GM21367 (cell line): ENCODE results near the gene FOS.
"Not testable (repeated sequence)": the region's sequence is repeated elsewhere in the genome, so short reads cannot be mapped to it uniquely, and the experiment has no call there.

ENCODE experiments used
- ATAC-seq: cut with Tn5 transposase; IDR thresholded peaks from one replicate; pipeline ENCODE4 v1.9.1; 2021; ENCODE audit not compliant: unreplicated experiment

The FOS gene

DNA sequence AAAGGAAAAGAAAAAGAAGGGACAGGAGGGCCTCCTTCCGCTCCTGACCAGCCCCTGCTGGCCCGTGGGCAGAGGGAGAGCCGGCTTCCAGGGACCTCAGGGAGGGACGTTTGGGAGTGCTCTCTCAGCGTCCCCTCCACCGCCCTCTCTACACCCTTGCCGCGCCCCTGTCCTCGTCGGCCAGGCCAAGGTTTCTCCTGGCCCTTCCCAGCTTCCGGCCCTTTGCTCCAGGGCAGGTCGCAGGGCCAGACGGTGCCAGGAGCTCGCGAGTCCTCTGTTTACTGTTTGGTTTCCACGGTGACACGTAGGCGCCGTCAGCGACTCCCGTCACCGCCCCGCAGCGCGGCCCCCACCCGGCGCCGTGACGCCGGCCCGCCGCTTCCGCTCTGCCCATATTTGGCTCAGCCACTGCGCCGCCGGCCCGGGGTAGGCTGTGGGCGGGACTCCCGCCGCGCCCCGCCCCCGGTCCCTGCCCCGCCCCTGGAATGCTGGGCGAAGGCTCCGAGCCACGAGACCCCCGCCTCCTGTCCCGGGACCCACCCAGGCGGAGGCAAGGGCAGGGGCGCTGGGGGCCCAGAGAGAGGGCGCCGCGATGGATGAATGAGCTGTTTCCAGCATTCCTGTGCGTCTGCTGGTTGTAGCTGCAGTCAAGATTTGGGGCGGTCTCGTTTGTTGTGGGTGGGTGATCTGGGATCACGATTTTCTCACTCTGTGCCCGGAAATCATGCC is 15.5 kb downstream of the FOS start:
- peak; percentile 86 for ATAC-seq

DNA sequence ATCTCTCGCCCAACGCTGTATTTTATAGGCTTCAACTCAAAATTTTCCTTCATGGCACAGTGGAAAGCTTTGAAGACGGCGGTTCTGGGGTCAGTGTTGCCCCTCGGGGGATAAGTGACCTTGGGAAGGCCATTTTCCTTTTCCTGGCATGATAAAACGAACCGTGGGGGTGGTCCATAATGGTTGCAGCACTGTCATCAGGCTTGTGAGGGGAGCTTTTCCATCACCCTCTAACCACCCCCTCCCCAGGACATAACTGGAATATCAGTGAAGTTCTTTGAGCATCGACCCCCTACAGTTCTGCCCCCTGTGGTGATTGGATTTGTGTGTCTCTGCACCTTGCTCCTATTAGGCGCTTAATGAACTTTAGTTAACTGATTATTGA is 16.0 kb downstream of the FOS start:
- ATAC-seq: no peak

DNA sequence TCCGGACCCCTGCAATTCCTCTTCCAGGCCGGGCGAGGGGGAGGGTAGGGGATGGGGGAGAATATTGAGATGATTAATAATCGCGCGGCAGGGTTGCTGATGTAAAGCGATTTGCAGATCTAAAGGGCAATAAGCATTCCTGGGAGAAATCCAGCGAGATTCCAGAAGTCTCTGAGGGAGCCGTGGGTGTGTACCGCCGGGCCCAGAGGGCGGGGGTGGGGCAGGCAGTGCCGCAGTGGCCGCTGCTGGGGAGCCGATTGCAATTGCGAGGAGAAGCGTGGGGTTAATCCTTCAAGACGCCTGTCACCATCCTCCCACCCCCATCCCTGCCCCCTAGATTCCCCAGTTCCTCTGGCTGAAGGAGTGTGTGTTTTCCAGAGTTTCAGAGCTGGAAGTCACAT is 16.4 kb downstream of the FOS start:
- ATAC-seq: no peak

DNA sequence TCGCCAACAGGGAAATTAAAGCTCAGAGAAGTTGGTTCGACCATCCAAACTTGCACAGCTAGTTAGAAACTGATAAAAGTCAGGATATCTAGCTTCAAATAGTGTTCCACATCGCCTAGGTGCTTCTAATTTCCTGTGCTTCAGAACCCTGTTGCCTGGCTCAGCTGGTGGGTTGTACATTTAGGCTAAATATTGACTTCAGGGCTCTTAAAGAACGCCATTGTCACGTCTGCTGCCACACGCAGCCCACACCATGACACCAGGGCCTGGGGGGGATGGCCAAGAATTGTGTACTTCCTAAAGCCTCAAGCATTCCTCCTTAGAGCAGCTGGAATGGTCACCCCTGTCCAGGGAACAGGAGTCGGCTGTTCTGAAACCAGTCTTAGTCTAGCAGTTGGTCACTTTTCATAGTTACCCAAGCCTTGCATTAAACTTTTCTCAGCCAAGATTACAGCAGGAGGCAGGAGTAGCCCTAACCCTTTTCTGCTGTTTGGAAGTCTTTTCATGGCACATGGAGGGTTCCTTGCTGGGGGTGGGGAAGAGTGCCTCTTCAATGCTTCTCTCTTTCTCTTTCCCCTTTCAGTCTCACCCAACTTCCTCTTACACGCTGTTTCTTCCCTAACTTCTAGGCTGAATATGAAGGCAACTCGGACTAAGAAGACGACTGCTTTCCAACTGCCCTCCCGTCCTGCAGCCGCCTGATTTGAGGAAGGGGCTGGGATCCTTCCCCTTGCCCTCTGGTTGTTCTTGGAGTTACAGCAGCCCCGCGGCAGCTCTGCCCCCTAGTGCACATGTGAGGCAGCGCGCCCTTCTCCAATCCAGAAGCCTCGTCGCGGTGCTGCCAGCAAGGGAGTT is 17.1 kb downstream of the FOS start:
- no peak for ATAC-seq

DNA sequence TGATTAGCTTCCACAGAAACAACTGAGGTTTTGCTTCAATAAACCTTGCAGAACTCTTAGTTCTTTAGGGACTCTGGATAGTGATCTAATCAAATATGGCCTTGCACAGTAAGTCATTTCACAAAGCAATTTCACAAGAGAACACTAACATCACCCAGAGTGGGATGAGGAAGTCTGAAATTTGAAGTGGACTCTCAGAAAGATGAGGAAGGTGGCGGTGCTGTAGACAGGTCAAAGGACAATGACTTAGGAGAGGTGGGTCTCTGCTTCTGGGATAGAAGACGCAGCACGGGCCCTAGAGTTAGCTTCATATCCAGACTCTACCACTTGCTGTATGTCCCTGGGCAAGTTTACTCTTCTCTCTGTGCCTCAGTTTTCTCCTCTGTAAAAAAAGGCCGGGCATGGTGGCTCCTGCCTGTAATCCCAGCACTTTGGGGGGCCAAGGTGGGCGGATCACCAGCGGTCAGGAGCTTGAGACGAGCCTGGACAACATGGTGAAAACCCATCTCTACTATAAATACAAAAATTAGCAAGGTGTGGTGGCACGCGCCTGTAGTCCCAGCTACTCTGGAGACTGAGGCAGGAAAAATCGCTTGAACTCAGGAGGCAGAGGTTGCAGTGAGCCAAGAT is 18.9 kb downstream of the FOS start:
- no peak for ATAC-seq

DNA sequence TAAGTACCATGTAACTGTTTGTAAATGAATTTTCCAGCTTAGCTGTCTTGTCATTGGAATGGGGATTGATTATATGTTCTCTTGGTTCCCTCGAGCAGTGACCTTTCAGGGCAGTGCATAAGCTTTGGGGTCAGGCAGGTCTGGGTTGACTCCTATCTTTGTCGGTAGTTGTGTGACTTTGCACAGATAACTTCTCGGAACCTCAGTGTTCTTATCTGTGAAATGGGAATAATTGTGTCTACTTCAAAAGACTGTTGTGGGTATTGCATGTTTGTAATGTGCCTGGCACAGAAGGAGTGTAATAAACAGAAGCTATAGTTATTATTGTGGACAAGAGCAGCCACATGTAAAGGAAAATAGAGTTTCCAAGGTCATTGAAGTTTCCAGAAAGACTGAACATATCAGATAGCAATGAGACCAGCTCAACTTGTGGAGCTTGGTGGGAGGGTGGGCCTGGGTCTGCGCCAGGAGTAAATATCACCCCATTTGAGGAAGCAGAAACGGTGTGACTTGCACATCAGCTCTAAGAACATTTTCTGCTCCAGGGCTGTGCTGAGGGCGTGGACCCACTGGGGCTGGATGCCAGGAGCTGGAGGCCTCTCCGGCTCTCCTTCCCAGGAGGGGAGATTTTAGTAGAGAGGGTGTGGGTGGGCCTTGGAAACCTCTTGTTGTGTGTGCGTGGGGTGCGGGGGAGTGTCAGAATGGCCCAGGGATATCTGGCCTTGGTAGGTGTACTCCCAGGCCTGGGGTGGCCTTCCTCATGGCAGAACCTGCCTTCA is 19.7 kb downstream of the FOS start:
- no peak for ATAC-seq

DNA sequence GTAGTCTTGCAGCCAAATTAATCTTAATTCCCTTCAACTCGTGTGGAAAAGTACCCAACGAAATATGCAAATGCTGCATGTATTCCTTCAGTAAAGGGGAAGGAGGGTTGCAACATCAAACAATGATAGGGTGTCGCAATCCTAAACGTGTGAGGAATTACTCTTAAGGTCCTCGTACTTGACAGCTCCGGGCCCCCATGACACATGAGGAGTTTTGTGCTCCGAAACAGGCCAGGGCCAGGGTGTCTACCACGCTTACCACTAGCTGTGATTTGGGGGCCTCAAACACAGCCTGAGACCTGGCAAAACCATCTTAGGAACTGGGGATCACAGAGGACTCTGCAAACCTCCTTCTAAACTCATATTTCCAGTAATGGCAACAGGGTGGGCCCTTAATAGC is 20.4 kb downstream of the FOS start:
- ATAC-seq: no peak

DNA sequence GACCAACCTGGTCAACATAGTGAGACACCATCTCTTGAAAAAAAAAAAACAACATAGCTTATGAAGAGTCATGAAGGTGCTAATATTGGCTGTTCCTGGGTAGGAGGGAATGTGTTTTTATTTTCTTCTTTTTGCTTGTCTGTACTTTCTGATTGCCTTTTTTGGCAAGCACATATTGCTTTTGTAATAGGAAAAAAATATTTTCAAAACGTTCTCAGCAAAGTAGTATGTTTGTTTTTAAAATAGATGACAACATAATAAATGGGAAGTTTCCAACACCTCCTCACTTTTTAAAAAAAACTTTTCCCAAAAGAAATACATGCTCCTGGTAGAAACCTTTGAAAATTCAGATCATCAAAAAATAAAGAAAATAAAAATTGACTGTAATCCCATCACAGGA is 20.9 kb downstream of the FOS start:
- ATAC-seq: no peak

DNA sequence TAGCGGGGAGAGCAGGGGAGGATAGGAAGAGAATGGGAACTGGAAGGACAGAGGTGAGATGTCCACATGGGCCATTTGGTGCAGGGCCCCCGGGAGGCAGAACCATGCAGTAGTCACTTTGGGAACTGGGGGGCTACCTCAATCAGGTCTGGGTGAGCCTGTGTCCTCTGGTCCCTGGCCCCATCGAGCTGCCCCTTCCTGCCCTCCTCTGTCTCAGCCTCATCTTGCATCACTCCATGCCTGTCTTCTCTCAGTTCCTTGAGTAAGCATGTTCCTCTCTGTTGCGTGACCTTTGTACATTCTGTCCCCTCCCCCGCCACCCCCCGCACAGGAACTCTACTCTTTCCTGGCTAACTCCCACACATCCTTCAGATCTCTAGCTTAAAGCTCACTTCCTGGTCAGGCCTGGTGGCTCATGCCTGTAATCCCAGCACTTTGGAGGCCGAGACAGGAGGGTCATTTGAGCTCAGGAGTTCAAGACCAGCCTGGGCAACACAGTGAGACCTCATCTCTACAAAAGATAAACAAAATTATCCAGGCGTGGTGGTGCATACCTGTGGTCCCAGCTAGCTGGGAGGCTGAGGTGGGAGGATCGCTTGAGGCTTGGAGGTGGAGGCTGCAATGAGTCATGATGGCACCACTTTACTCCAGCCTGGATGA is 23.2 kb downstream of the FOS start:
- ATAC-seq: no peak

DNA sequence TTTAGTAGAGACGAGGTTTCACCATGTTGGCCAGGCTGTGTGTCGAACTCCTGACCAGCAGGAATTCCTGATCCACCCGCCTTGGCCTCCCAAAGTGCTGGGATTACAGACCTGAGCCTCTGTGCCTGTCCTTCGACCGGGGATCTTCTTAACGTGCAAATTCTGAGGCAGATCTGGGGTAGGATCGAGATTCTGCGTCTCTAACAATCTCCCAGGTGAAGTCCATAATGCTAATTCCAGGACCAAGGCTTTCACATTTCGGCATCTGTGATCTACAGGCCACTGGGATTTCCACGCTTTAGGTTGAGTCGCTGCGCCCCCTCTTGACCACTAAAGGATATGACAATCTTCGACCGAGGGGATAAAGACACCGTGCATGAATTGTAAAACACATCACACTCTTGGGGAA is 24.8 kb downstream of the FOS start:
- ATAC-seq: no peak

DNA sequence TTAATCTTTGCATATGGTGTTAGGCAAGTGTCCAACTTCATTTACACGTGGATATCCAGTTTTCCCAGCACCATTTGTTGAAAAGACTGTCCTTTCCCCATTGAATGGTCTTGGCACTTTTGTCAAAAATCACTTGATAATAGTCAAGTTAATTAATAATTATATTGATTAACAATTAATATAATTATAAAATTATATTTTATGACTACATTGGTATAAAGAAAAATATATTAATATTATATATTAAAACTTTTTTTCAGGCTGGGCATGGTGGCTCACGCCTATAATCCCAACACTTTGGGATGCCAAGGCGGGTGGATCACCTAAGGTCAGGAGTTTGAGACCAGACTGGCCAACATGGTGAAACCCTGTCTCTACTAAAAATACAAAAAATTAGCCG is 27.8 kb downstream of the FOS start:
- not testable (repeated sequence) for ATAC-seq

DNA sequence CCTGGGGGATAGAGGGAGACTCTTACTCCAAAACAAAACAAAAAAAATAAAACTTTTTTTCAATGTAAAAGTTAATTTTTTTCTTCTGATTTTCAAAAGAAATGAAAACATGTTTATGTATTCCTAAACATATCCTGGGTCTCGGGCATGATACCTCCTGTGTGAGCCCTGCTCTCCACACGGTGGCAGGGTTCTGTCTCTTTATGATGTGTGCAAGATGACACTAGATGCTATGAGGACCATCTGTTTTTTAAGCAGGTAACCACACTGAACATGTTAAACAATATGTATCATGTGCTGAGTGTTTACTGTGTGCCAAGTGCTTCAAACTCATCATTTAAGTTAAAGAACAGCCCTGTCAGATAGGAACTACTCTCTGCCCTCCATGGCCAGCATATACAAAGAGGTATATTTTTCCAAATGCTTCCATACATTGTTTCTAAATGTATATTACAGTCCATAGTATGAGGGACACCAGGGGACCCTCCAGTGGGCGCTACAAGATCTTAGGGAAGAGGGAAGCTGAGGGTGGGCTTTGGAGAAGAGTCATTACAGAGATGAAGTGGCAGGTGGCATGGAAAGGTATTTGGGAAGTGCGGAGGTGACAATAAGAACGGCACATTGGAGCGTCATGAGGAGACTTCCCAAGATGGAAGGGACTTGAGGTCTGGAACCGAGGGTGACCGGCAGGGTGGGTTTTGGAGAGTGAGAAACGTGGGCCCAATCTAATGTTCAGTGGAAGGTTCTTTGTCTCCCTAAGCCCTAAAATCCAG is 28.5 kb downstream of the FOS start:
- ATAC-seq: peak; percentile 63

DNA sequence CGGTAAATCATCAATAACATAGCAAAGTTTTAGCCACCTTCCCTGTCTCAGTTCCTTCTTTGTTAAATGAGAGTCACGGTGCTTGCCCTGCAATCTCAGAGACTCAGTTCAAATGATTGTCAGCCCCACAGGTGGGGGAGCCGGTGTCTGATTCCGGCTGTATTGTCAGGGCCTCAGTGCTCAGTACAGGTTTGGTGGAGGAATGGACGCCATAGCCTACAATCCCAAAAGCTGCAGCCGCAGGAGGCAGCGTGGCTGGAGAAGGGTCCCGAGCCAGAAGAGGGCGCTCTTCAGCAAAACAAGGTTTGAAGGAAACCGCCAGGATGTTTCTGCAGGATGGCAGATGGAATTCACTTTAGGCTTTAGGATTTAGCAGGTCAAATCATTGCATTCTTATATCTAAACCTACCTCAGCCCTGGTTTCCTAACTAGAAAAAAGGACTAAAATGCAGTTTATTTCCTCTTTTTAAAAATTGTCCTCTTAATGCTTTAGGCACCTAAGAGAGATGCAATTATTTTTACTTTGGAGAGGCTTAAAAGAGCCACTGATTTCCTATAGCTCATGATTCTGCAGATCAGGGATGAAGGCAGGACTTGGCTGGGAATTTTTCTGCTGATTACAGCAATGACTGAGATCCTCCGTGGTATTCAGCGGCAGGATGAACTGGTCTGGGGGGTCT is 29.2 kb downstream of the FOS start:
- ATAC-seq: no peak

DNA sequence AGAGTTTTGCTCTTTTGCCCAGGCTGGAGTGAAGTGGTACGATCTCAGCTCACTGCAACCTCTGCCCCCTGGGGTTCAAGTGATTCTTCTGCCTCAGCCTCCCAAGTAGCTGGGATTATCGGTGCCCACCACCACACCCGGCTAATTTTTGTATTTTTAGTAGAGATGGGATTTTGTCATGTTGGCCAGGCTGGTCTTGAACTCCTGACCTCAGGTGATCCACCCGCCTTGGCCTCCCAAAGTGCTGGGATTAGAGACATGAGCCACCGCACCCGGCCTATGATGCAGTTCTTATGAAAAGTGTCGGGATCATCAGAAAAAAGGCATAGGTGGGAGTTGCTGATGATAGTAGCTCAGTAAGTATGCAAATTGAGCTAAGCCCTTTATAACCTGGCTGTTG is 30.4 kb downstream of the FOS start:
- not testable (repeated sequence) for ATAC-seq

DNA sequence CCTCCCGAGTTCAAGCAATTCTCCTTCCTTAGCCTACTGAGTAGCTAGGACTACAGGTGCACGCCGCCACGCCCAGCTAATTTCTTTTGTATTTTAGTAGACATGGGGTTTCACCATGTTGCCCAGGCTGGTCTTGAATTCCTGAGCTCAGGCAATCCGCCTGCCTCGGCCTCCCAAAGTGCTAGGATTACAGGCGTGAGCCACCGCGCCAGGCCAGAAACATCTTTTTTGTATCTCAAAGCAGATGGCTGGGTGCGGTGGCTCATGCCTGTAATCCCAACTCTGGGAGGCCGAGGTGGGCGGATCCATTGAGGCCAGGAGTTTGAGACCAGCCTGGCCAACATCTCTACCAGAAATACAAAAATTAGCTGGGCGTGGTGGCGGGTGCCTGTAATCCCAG is 30.9 kb downstream of the FOS start:
- not testable (repeated sequence) for ATAC-seq

DNA sequence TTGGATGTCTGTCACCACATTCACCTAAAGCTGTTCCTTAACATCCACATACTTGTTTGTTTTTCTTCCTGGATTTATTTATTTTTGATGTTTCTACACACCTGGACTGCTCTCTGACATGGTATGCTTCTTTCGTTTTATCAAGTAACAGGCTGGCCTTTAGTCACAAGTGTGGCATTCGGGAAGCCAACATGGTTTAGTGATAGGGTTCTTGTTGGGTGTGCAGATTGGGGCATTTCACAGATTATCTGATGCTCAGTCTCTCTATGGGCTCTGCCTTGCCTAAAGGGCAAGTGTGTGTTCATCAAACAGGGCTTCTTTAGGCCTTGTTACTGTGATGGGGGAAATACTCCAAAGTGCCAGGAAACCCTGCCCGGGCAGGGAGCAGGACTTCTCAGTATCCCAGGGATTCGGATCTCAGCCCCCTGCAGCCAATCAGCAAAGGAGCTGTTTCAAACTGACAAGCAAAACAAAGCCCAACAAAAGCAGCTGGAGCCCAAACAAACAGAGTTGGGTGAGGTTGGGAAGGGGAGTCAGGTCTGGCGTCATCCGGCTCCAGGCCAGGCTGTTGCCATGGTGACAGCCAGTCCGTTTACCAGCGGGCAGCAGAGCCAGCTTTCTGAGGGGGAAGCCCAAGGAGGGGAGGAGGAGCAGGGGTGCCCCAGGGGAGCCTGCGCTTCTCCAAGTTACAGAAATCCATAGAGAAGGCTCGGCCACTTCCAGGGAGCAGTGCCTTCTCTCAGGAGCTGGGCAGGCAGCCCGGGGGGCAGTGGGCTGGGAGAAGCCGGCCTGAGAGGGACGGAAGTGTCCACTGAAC is 31.9 kb downstream of the FOS start:
- no peak for ATAC-seq

DNA sequence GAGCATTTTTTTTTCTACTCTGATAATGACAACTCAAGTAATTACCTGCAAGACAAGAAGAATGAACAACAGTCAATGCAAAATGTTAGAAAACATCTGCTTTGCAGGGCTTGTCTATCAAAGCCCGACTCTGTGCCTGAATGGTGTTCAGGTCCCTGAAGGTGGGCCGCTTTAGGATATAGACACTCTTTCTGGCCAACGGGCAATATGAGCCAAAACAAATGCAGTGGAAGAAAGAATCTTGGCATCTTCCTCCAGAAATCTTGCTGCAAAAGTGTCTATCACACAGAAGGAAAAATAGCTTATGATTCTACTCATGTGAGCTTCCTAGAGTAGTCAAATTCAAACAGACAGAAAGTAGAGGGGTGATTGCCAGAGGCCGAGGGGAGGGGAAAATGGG is 32.7 kb downstream of the FOS start:
- no peak for ATAC-seq

DNA sequence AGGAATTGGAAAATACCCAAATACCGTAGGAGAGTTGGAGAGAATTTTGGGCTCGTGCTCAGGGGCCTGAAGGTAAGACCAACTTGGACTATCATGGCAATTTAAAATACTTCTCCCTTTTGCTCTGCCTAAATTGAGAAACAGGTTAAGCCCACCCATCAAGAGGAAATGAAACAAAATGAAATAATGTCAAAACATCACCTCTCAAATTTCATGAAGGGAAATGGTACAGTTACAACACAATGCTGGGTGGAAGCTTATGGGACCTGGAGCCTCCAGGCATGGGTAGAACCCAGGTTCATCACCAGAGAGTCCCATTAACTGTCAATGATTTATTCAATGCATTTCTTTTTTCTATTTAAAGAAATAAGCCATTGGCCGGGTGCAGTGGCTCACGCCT is 33.7 kb downstream of the FOS start:
- no peak for ATAC-seq

DNA sequence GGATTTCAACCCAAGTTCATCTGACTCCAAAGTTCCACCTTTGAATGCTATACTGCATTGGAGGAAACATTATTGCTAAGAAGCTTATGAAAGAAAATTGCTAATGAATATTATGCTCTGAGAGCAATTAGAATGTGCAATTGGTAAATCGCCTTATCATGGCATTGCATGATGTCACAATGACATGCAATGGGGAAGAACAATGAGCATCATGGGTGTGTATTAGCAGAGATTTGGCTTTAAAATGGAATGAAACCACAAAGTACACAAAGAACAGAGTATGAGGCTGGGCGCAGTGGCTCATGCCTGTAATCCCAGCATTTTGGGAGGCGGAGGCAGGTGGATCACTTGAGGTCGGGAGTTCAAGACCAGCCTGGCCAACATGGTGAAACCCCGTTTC is 34.7 kb downstream of the FOS start:
- no peak for ATAC-seq
